K562 (cell line): ENCODE data around the gene PRKACA.

ENCODE experiments used
- EP300 ChIP-seq: IDR thresholded peaks from 2 replicates; pipeline ENCODE4 v1.6.1; 2012; ENCODE audit warnings: low read length, improper control_type of control experiment
- JUN ChIP-seq, 2 experiments: sonication (generic) in 1 of 2; formaldehyde crosslinking in 1 of 2; IDR thresholded peaks; 2 replicates each; pipeline versions ENCODE4 v1.6.1 to v1.8.0; 2012 to 2022; ENCODE audit warnings: borderline replicate concordance in 2 of 2, mild to moderate bottlenecking in 2 of 2, improper control_type of control experiment in 1 of 2, low read depth in 1 of 2, low read length in 1 of 2, missing genetic modification reagents in 1 of 2
- MAFF ChIP-seq: IDR thresholded peaks from 2 replicates; pipeline ENCODE4 v1.6.1; 2012; ENCODE audit warnings: low read length, improper control_type of control experiment
- MBD2 ChIP-seq: sonication (generic); IDR thresholded peaks from 2 replicates; pipeline ENCODE4 v1.6.1; 2016; ENCODE audit warnings: low read depth, borderline replicate concordance
- POLR2A ChIP-seq: fragments of 450-650 bp; conservative IDR thresholded peaks from 2 replicates; pipeline ENCODE4 v1.6.1; 2016
- ZNF76 ChIP-seq: fragments of 250-450 bp; sonication (Bioruptor Pico); IDR thresholded peaks from 2 replicates; pipeline ENCODE4 v1.4.0; 2020; ENCODE audit warnings: mild to moderate bottlenecking, moderate library complexity, borderline replicate concordance
- ZNF830 ChIP-seq: fragments of 250-450 bp; sonication (Bioruptor Pico); IDR thresholded peaks from 2 replicates; pipeline ENCODE4 v1.5.0; 2021; ENCODE audit warnings: mild to moderate bottlenecking
- TF ChIP-seq, protein P1 (sequence below): sonication (generic); formaldehyde crosslinking; IDR thresholded peaks from 2 replicates; pipeline ENCODE4 v1.8.1; 2022; ENCODE audit warnings: missing genetic modification reagents

DNA sequence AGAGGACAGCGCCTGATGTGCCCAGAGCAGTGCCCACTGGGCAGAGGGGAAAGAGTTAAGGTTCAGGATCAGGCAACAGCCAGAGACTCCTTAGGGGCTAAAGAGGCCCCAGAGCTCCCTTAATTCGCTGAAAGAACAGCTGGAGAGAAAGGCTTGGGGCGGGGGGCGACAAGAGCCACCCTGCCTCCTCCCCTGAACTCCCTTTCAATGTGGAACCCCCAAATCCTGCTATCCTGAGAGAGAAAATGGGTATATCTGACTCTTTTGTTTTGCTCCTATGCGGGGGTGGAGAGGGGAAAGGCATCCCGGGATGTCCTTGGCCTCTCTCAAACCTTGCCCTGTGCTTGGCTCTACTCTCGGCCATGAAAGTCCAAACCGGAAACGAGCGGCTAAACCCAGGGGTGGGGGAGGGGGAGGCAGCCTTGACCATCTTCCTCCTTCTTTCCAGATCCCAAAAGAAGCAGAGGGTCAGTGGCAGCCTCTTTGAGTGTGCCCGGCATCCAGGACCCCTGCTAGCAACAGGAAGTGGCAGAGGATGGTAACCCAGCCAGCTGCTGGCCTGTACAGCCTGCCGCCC lies 4.7 kb downstream of the PRKACA start:
- TF ChIP-seq JUN (IDR thresholded peaks at IDR 0.05; ENCODE audit: borderline replicate concordance, low read depth, low read length) (no peak), JUN (CRISPR knock-in tag; IDR thresholded peaks at IDR 0.05; ENCODE audit: borderline replicate concordance) (no peak), MBD2 (no peak), MAFF (no peak), EP300 (no peak), ZNF76 (CRISPR knock-in tag) (no peak), ZNF830 (CRISPR knock-in tag) (no peak), POLR2A (no peak)
- TF ChIP-seq, protein P1, sequence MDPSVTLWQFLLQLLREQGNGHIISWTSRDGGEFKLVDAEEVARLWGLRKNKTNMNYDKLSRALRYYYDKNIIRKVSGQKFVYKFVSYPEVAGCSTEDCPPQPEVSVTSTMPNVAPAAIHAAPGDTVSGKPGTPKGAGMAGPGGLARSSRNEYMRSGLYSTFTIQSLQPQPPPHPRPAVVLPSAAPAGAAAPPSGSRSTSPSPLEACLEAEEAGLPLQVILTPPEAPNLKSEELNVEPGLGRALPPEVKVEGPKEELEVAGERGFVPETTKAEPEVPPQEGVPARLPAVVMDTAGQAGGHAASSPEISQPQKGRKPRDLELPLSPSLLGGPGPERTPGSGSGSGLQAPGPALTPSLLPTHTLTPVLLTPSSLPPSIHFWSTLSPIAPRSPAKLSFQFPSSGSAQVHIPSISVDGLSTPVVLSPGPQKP (CRISPR knock-in tag): no peak
